HCT116 (cell line): ENCODE data around the gene HPS3. TPM values are rescaled to one million over a fixed set of nuclear protein-coding genes. Genes with fewer than 3 reads are reported as not detected.

Experiments
- ATAC-seq: fragments of 200-7000 bp; cut with Tn5 transposase; 2 replicates; pipeline ENCODE4 v1.9.1; 2020; ENCODE audit warnings: mild to moderate bottlenecking, moderate library complexity
- BruUV-seq: library from RNA; stranded (reverse); fragments of 400-500 nt; replicated peaks from 2 replicates; lab custom pipeline; 2021; lab: Mats Ljungman, UMichigan
- CTCF ChIA-PET: fragments of 300-600 bp; sonication (Branson Sonifier 250); formaldehyde crosslinking; loops from one replicate; lab custom pipeline; 2021; ENCODE audit warnings: antibody characterized with exemption; lab: Charles Lee
- POLR2A ChIA-PET: fragments of 300-600, 350-600 bp; sonication (Branson Sonifier 250); formaldehyde crosslinking; loops from one replicate; lab custom pipeline; 2021; ENCODE audit warnings: antibody characterized with exemption; lab: Charles Lee
- RAD21 ChIA-PET, 2 experiments: fragments of 300-600 bp; sonication (Branson Sonifier 250); formaldehyde crosslinking; loops; one replicate each; lab custom pipeline; 2023; ENCODE audit warnings: low total read pairs in 2 of 2; ENCODE audit not compliant: uncharacterized antibody in 2 of 2, unreplicated experiment in 2 of 2, low non-redundant PET in 1 of 2; lab: Charles Lee
- DNase-seq: peaks from one replicate; pipeline ENCODE4 v3.0.0-alpha.2; 2010; ENCODE audit warnings: low read depth, low spot score
- H2AFZ ChIP-seq: fragments of 200-600 bp; shearing (Covaris generic), sonication (generic); 2 replicates; pipeline ENCODE4 v1.6.1; 2017; ENCODE audit warnings: low read depth, mixed run types, mixed read lengths, antibody characterized with exemption, low read length; ENCODE audit not compliant: poor library complexity, severe bottlenecking
- H3K27ac ChIP-seq: 2 replicates; pipeline ENCODE4 v1.5.1; 2012; ENCODE audit warnings: low read depth, low read length
- H3K27me3 ChIP-seq: fragments of 200-600 bp; sonication (generic); 2 replicates; pipeline ENCODE4 v1.6.1; 2016; ENCODE audit warnings: mixed run types, low read length, mixed read lengths; ENCODE audit not compliant: insufficient read depth
- H3K36me3 ChIP-seq, 2 experiments: fragments of 200-500 bp in 1 of 2; fragments of 200-600 bp in 1 of 2; sonication (Bioruptor generic) in 1 of 2; sonication (generic) in 1 of 2; 2 replicates each; pipeline versions ENCODE4 v1.5.1 to v1.6.1; 2014 to 2016; ENCODE audit warnings: low read length in 2 of 2, inconsistent platforms in 1 of 2, mixed read lengths in 1 of 2, mixed run types in 1 of 2; ENCODE audit not compliant: insufficient read depth in 2 of 2, control insufficient read depth in 1 of 2
- H3K4me1 ChIP-seq, 2 experiments: fragments of 200-600 bp in 1 of 2; sonication (generic) in 1 of 2; 2 replicates each; pipeline versions ENCODE4 v1.5.1 to v1.6.1; 2012 to 2017; ENCODE audit warnings: low read length in 2 of 2, inconsistent platforms in 1 of 2, mild to moderate bottlenecking in 1 of 2, mixed read lengths in 1 of 2, mixed run types in 1 of 2, moderate library complexity in 1 of 2; ENCODE audit not compliant: insufficient read depth in 2 of 2, control insufficient read depth in 1 of 2
- H3K4me2 ChIP-seq: fragments of 200-600 bp; sonication (generic); 2 replicates; pipeline ENCODE4 v1.6.1; 2017; ENCODE audit warnings: mixed run types, low read length, mixed read lengths
- H3K4me3 ChIP-seq, 2 experiments: fragments of 200-600 bp in 1 of 2; sonication (generic) in 1 of 2; replicated peaks in 1 of 2; 2 replicates each; pipeline ENCODE4 v1.5.1; 2011 to 2016; ENCODE audit warnings: low read length in 2 of 2, control low read depth in 1 of 2, low read depth in 1 of 2, mild to moderate bottlenecking in 1 of 2, mixed read lengths in 1 of 2, mixed run types in 1 of 2
- H3K79me2 ChIP-seq: fragments of 200-600 bp; sonication (generic); 2 replicates; pipeline ENCODE4 v1.6.1; 2017; ENCODE audit warnings: mild to moderate bottlenecking, mixed run types, low read length, moderate library complexity, mixed read lengths; ENCODE audit not compliant: insufficient read depth
- H3K9ac ChIP-seq: fragments of 200-600 bp; sonication (generic); 2 replicates; pipeline ENCODE4 v1.6.1; 2016; ENCODE audit warnings: low read length, mixed read lengths
- H3K9me2 ChIP-seq: fragments of 200-600 bp; sonication (generic), shearing (Covaris generic); 2 replicates; pipeline ENCODE4 v1.6.1; 2017; ENCODE audit warnings: mixed run types, mild to moderate bottlenecking, moderate library complexity; ENCODE audit not compliant: insufficient read depth
- H3K9me3 ChIP-seq, 2 experiments: fragments of 200-500 bp in 1 of 2; fragments of 200-600 bp in 1 of 2; sonication (Bioruptor generic) in 1 of 2; sonication (generic) in 1 of 2; 2 replicates each; pipeline ENCODE4 v1.6.1; 2014 to 2017; ENCODE audit warnings: low read length in 2 of 2, mixed read lengths in 2 of 2, inconsistent platforms in 1 of 2, low read depth in 1 of 2, mild to moderate bottlenecking in 1 of 2, mixed run types in 1 of 2, moderate library complexity in 1 of 2; ENCODE audit not compliant: control insufficient read depth in 1 of 2, insufficient read depth in 1 of 2
- H4K20me1 ChIP-seq: fragments of 200-600 bp; sonication (generic), shearing (Covaris generic); 2 replicates; pipeline ENCODE4 v1.6.1; 2017; ENCODE audit warnings: mixed run types, mild to moderate bottlenecking, moderate library complexity; ENCODE audit not compliant: insufficient read depth
- SRF ChIP-seq: IDR thresholded peaks from 2 replicates; pipeline ENCODE4 v1.6.1; 2012; ENCODE audit warnings: low read depth
- TCF7L2 ChIP-seq: IDR thresholded peaks from 2 replicates; pipeline ENCODE4 v1.7.0; 2011; ENCODE audit warnings: borderline replicate concordance, inconsistent platforms; ENCODE audit not compliant: insufficient read depth, insufficient read length; ENCODE audit errors: extremely low read depth
- ZNF274 ChIP-seq: fragments of 200-500 bp; sonication (Bioruptor generic); IDR thresholded peaks from 2 replicates; pipeline ENCODE4 v1.6.1; 2014; ENCODE audit warnings: mild to moderate bottlenecking, low read depth, low read length, inconsistent platforms
- intact Hi-C: fragments of 100-400 bp; cut with micrococcal nuclease; formaldehyde crosslinking; loops from 2 replicates; pipeline ENCODE4 v1.10.0; 2022
- total RNA-seq: library from RNA; stranded (reverse); gene quantifications from one replicate; pipeline ENCODE4 v1.2.1, GENCODE V29; 2021; ENCODE audit not compliant: unreplicated experiment
- TF ChIP-seq, protein P1 (sequence below): IDR thresholded peaks from 2 replicates; pipeline ENCODE4 v1.6.1; 2012

HPS3 gene
- total RNA-seq, 1 experiment from 2014 or later, result 17.1 TPM

GRCh38 chr3:149174901-149175300, 45.5 kb downstream of the HPS3 start:
- no peak overlapping the region for H3K4me2 ChIP-seq
- DNase-seq, result no peak

DNA sequence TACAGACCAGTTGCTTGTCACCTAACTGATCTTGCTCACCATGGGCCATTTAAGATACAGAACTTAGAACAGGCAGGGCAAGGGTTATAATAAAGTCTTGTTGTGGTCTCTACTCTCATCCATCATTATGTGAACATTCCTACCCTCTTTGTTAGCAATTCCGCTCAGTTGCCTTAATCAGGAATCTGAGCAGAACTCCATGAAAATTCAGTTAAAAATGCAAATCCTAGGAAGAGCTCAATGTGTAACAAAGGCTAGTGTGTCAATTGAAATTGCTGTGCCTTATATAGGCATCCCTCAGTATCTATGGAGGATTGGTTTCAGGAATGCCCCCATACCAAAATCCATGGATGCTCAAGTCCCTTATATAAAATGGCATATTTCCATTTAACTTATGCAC, 47.7 kb downstream of the HPS3 start:
- ChIA-PET RAD21 (no interaction called here), CTCF (interaction anchor here (1.0 kb wide), 1 partner anchor 222 kb away, joined by 3 read pairs; no protein-coding TSS in a partner anchor)
- Histone ChIP-seq H4K20me1 (no peaks in the 10 kb centered on the region), H3K9ac (no peak overlapping the region), H2AFZ (no peak overlapping the region), H3K4me1 (peaks cover 12 to 17% of the 10 kb centered on the region in 2 experiments)
- no TSS peak for BruUV-seq
- intact Hi-C loops, result no loop called here
- TF ChIP-seq ZNF274, result no peak
- TF ChIP-seq SRF, result no peak
- TF ChIP-seq, all 23 proteins: peak for 0
- Histone ChIP-seq H3K4me2 (no peak overlapping the region), H3K27ac (no peak overlapping the region), H3K79me2 (no peaks in the 10 kb centered on the region), H3K9me3 (no peaks in the 10 kb centered on the region), H3K4me3 (no peak overlapping the region), H3K27me3 (no peaks in the 10 kb centered on the region), H3K9me2 (no peaks in the 10 kb centered on the region), H3K36me3 (no peaks in the 10 kb centered on the region)
- POLR2A ChIA-PET, result no interaction called here
- no peak for ATAC-seq
- no peak for DNase-seq

More at GRCh38 chr3:149174901-149175300, 45.5 kb downstream of the HPS3 start:
- H3K4me3 ChIP-seq, result no peak overlapping the region
- ChIA-PET CTCF (no interaction called here), POLR2A (no interaction called here), RAD21 (no interaction called here)
- H3K27ac ChIP-seq, result no peak overlapping the region
- intact Hi-C loops, result no loop called here
- no peaks in the 10 kb centered on the region for H3K9me2 ChIP-seq
- no peak overlapping the region for H3K9ac ChIP-seq
- no peaks in the 10 kb centered on the region for H3K79me2 ChIP-seq
- TF ChIP-seq TCF7L2, result no peak
- TF ChIP-seq, protein P1, sequence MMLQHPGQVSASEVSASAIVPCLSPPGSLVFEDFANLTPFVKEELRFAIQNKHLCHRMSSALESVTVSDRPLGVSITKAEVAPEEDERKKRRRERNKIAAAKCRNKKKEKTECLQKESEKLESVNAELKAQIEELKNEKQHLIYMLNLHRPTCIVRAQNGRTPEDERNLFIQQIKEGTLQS, result no peak
- H2AFZ ChIP-seq, result no peak overlapping the region
- no peaks in the 10 kb centered on the region for H3K36me3 ChIP-seq
- ATAC-seq, result no peak
- H4K20me1 ChIP-seq, result no peaks in the 10 kb centered on the region
- H3K27me3 ChIP-seq, result no peaks in the 10 kb centered on the region
- no TSS peak for BruUV-seq
- no peaks in the 10 kb centered on the region for H3K9me3 ChIP-seq
- H3K4me1 ChIP-seq, result peaks cover 6 to 10% of the 10 kb centered on the region in 2 experiments
